ENCODE measurements around the gene HABP4. TPM values are rescaled to one million over a fixed set of nuclear protein-coding genes. Genes with fewer than 3 reads are reported as not detected.
"Not testable (repeated sequence)": the region's sequence is repeated elsewhere in the genome, so short reads cannot be mapped to it uniquely, and the experiment has no call there.

The HABP4 gene
- total and polyA plus RNA-seq, 10 donors = 6.3 to 10.6 (median 7.7) TPM

DNA sequence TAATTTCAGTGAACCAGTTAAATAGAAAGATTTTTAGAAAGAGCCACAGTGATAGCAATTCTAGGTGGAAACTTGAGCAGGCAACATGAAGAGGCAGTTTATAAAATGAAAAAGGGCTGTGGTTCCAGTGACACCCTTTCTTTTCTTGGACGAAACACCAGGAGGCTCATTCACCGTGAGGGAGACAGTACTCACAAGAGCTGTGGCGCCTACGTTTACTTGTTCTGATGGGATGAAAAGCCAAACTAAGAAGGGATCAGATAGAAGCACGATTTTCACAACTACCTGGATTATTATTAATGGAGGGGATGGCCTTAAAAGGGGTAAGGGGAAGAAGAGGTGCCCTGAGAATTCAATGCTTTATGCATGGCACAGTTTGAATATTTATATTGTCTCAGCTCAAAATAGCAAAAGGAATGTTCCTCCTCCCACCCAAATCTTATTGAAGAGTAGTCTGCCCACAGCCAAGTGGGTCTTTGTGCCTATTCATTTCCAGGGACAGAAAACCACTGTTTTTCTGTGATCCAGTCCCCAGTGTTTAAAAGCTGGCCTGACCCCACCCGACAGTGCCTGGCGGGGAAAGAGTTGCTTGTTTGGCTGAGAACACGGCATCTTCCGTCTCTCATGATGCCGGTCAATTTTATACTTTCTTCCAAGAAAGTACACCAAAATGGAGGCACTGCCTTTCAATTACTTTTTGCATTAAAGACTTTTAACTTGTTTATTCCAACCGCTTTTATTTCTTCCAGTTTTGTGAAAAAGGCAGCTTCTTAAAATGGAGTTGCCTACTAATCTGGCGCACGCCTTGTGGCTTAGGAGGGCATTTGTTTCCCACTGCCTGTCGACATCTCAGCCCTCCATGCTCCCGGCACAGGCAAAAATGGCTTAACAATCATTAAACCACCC lies 51.9 kb downstream of the HABP4 start:
- Histone ChIP-seq H3K4me1 (no peaks in the 10 kb centered on the region), H3K36me3 (peaks cover 0 to 9% (median 0%) of the 10 kb centered on the region in 6 donors), H3K27me3 (replicated peaks in 1 of 7) (no peaks in the 10 kb centered on the region), H3K4me3 (no peak overlapping the region), H3K27ac (no peak overlapping the region), H3K9me3 (no peaks in the 10 kb centered on the region)
- 91 to 97% (median 95%) methylated on average over 15 of the region's 15 CpGs for WGBS, 5 donors
- intact Hi-C loops (cut with DNase I; ENCODE audit: low total_unique reads) = no loop called here
- TF ChIP-seq POLR2AphosphoS5 (IDR thresholded peaks at IDR 0.05) (no peak), POLR2A (IDR thresholded peaks at IDR 0.05) (no peak)
- TF ChIP-seq, protein P1, sequence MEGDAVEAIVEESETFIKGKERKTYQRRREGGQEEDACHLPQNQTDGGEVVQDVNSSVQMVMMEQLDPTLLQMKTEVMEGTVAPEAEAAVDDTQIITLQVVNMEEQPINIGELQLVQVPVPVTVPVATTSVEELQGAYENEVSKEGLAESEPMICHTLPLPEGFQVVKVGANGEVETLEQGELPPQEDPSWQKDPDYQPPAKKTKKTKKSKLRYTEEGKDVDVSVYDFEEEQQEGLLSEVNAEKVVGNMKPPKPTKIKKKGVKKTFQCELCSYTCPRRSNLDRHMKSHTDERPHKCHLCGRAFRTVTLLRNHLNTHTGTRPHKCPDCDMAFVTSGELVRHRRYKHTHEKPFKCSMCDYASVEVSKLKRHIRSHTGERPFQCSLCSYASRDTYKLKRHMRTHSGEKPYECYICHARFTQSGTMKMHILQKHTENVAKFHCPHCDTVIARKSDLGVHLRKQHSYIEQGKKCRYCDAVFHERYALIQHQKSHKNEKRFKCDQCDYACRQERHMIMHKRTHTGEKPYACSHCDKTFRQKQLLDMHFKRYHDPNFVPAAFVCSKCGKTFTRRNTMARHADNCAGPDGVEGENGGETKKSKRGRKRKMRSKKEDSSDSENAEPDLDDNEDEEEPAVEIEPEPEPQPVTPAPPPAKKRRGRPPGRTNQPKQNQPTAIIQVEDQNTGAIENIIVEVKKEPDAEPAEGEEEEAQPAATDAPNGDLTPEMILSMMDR (IDR thresholded peaks at IDR 0.05 in 8 of 11, conservative IDR thresholded peaks at IDR 0.05 in 3 of 11) = no peak
- DNase-seq = no peak

DNA sequence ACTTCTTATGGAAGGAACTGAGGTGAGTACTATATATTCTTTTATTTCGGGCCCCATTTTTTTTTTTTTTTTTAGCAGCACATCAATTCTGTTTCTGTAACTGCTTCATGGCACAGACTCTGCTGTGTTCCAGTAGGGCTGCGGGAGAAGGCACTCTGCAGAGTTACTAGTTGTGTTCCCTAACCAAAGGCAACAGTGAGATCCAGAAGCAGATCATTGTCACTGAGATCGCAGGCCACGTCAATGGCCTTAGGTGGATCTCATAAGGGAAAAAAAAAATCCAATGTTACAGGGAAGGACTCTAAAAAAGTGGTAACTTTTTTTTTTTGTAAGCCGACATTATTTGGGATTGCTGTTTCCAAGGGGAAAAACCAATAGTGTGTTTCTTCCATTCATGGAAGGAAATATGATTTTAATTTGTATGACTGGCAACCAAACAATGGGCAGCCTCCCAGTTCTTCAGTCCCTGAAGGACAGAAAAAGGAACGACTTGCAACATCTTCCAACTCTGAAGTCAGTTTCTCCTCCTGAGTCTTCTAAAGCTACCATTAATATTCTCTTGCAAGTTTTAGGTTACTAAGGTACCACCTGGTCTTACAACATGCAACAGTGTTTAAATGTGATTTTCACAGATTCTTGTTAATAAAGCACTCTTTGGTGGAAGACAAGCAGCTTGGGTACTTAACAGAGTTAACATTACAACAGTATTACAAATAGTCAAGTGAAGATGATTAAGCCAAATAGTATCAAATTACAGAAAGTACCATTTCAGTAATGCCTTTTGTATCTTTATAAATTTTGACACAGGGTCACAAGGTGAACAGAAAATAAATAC lies 52.8 kb downstream of the HABP4 start:
- intact Hi-C loops (cut with DNase I; ENCODE audit: low total_unique reads) = no loop called here
- DNase-seq = no peak
- Histone ChIP-seq H3K36me3 (peaks cover 0 to 9% (median 0%) of the 10 kb centered on the region in 6 donors), H3K27ac (no peak overlapping the region), H3K27me3 (replicated peaks in 1 of 7) (no peaks in the 10 kb centered on the region), H3K4me1 (no peaks in the 10 kb centered on the region), H3K9me3 (no peaks in the 10 kb centered on the region), H3K4me3 (no peak overlapping the region)
- 88 to 93% (median 91%) methylated on average over 6 of the region's 6 CpGs for WGBS, 5 donors
- TF ChIP-seq POLR2AphosphoS5 (IDR thresholded peaks at IDR 0.05) (no peak), POLR2A (IDR thresholded peaks at IDR 0.05) (no peak)
- TF ChIP-seq, protein P1 (IDR thresholded peaks at IDR 0.05 in 8 of 11, conservative IDR thresholded peaks at IDR 0.05 in 3 of 11) = no peak

DNA sequence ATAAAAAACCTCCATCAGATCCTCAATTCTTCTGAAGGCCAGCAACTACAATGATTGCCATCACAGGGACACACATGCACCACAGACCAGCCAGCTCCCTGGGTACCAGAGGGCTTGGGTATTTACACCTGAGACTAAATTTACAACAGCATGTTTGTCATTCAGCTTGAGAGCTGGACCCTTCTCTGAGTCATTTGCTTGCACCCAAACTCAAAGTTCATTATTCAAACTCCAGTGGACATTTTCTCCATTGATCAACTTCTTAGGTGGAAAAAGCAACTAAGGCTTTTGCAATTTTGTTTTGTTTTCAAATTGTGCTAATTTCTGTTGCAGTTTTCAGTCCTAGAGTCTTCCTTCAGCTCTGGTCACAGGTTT lies 53.4 kb downstream of the HABP4 start:
- H3K4me3 ChIP-seq; H3K4me1 ChIP-seq; H3K27me3 ChIP-seq (replicated peaks in 1 of 7); H3K27ac ChIP-seq; DNase-seq; intact Hi-C loops (cut with DNase I; ENCODE audit: low total_unique reads); H3K36me3 ChIP-seq; H3K9me3 ChIP-seq: not testable (repeated sequence)

DNA sequence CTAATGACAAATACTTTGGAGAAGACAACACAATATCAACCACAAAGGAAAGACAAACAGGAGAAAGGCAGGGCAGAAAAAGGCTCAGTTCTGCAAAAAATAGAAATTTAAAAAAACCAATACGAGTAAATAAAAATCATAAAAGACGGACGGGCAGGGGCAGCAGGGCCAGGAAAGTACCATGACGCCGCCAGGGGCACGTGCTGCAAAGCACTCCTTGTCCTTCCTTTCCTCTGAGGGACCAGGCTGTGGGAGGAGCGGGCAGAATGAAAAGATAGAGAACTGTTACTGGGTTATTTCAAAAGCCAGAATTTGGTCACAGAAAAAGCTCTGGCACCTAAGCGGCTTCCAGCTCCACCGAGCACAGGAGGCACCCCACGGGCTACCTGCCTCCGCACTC lies 53.9 kb downstream of the HABP4 start:
- H3K9me3 ChIP-seq = no peaks in the 10 kb centered on the region
- no peaks in the 10 kb centered on the region for H3K4me1 ChIP-seq
- TF ChIP-seq POLR2AphosphoS5 (IDR thresholded peaks at IDR 0.05) = no peak
- TF ChIP-seq, protein P1 (IDR thresholded peaks at IDR 0.05 in 8 of 11, conservative IDR thresholded peaks at IDR 0.05 in 3 of 11) = no peak
- TF ChIP-seq POLR2A (IDR thresholded peaks at IDR 0.05) = no peak
- no peak for DNase-seq
- H3K36me3 ChIP-seq = peaks cover 0 to 14% (median 0%) of the 10 kb centered on the region in 6 donors
- WGBS, 5 donors = 87 to 97% (median 94%) methylated on average over 11 of the region's 11 CpGs
- no peaks in the 10 kb centered on the region for H3K27me3 ChIP-seq (replicated peaks in 1 of 7)
- H3K27ac ChIP-seq = no peak overlapping the region
- H3K4me3 ChIP-seq = no peak overlapping the region
- intact Hi-C loops (cut with DNase I; ENCODE audit: low total_unique reads) = no loop called here

Data from spleen (tissue), 11 donors.